HG03108 (cell line): ENCODE measurements around the gene SIX1.

Experiments used
- ATAC-seq: cut with Tn5 transposase; IDR thresholded peaks from one replicate; pipeline ENCODE4 v1.9.1; 2021; ENCODE audit warnings: moderate library complexity; ENCODE audit not compliant: unreplicated experiment

The SIX1 gene

GRCh38 chr14:60602291-60602690, 47.0 kb downstream of the SIX1 start:
- ATAC-seq, result no peak

- ATAC-seq, result no peak
These were observed 49.5 kb downstream of the SIX1 start for GRCh38 chr14:60599727-60600126.

- ATAC-seq, result no peak
These were observed 53.1 kb downstream of the SIX1 start for GRCh38 chr14:60596139-60596538.

GRCh38 chr14:60594062-60594461, 55.2 kb downstream of the SIX1 start:
- ATAC-seq, result no peak
